HepG2 (cell line): Measurements from ENCODE around the gene LRRC43. TPM values are rescaled to one million over a fixed set of nuclear protein-coding genes. Genes with fewer than 3 reads are reported as not detected.

Source experiments
- ATF1 ChIP-seq: IDR thresholded peaks from 2 replicates; pipeline ENCODE4 v1.6.1; 2016; ENCODE audit warnings: mild to moderate bottlenecking, control low read depth
- ATM ChIP-seq: fragments of 450-650 bp; IDR thresholded peaks from 2 replicates; pipeline ENCODE4 v1.7.1; 2017; ENCODE audit warnings: mild to moderate bottlenecking, borderline replicate concordance
- EEA1 ChIP-seq: sonication (generic); formaldehyde crosslinking; IDR thresholded peaks from 2 replicates; pipeline ENCODE4 v1.5.1; 2020; ENCODE audit warnings: mild to moderate bottlenecking, missing genetic modification reagents, borderline replicate concordance
- GATAD1 ChIP-seq: IDR thresholded peaks from 2 replicates; pipeline ENCODE4 v1.6.1; 2016; ENCODE audit warnings: missing genetic modification reagents, missing compliant biosample characterization
- HNRNPLL ChIP-seq: fragments of 200-400 bp; formaldehyde crosslinking; IDR thresholded peaks from 2 replicates; pipeline ENCODE4 v1.6.1; 2017; ENCODE audit warnings: mild to moderate bottlenecking, low read depth, low read length; ENCODE audit not compliant: poor library complexity, severe bottlenecking
- MLXIP ChIP-seq: sonication (generic); formaldehyde crosslinking; IDR thresholded peaks from 2 replicates; pipeline ENCODE4 v1.9.0; 2021; ENCODE audit warnings: missing genetic modification reagents, borderline replicate concordance
- PHF8 ChIP-seq: sonication (generic); formaldehyde crosslinking; IDR thresholded peaks from 2 replicates; pipeline ENCODE4 v1.5.0; 2020; ENCODE audit warnings: missing genetic modification reagents
- POLR2AphosphoS5 ChIP-seq: IDR thresholded peaks from 2 replicates; pipeline ENCODE4 v1.6.1; 2012; ENCODE audit warnings: low read depth, low read length
- SCMH1 ChIP-seq: sonication (generic); formaldehyde crosslinking; IDR thresholded peaks from 2 replicates; pipeline ENCODE4 v1.9.0; 2021; ENCODE audit warnings: missing genetic modification reagents, mild to moderate bottlenecking, borderline replicate concordance
- SPEN ChIP-seq: sonication (generic); formaldehyde crosslinking; IDR thresholded peaks from 2 replicates; pipeline ENCODE4 v1.5.1; 2020; ENCODE audit warnings: low read depth, mild to moderate bottlenecking, missing genetic modification reagents
- ZNF329 ChIP-seq: sonication (generic); formaldehyde crosslinking; IDR thresholded peaks from 2 replicates; pipeline ENCODE4 v1.9.0; 2021; ENCODE audit warnings: low read depth, mild to moderate bottlenecking, missing genetic modification reagents
- ZNF512 ChIP-seq: sonication (generic); formaldehyde crosslinking; IDR thresholded peaks from 2 replicates; pipeline ENCODE4 v1.4.0; 2020; ENCODE audit warnings: mild to moderate bottlenecking, missing genetic modification reagents
- ZNF737 ChIP-seq: sonication (generic); formaldehyde crosslinking; IDR thresholded peaks from 2 replicates; pipeline ENCODE4 v1.5.0; 2020; ENCODE audit warnings: missing genetic modification reagents, mild to moderate bottlenecking, borderline replicate concordance
- ZNF740 ChIP-seq: sonication (generic); formaldehyde crosslinking; IDR thresholded peaks from 2 replicates; pipeline ENCODE4 v1.4.0; 2020; ENCODE audit warnings: missing genetic modification reagents
- ZNF784 ChIP-seq: sonication (generic); formaldehyde crosslinking; IDR thresholded peaks from 2 replicates; pipeline ENCODE4 v1.5.1; 2020; ENCODE audit warnings: missing genetic modification reagents, mild to moderate bottlenecking, borderline replicate concordance
- ZSCAN9 ChIP-seq: IDR thresholded peaks from 2 replicates; pipeline ENCODE4 v1.6.1; 2016; ENCODE audit warnings: borderline replicate concordance
- polyA plus RNA-seq, 8 experiments: library from polyadenylated mRNA; depleted of rRNA in 3 of 8; stranded (reverse) in 7 of 8; unstranded in 1 of 8; fragments of >200 nt; fragmentation: Illumina TruSeq in 4 of 8; extraction: Trizol in 4 of 8; gene quantifications; 2 replicates each; pipeline versions ENCODE4 v1.2.1 to v1.2.3, GENCODE V29; 2011 to 2016; ENCODE audit warnings: low read depth in 4 of 8, missing spikeins in 1 of 8, mixed read lengths in 1 of 8; ENCODE audit not compliant: insufficient read depth in 1 of 8
- total RNA-seq, 5 experiments: library from RNA; depleted of rRNA; stranded (reverse); fragments of >200 nt; fragmentation: Illumina TruSeq; extraction: Trizol; gene quantifications; 2 replicates each; pipeline ENCODE4 v1.2.3, GENCODE V29; 2016; ENCODE audit warnings: low read depth in 1 of 5

Gene LRRC43
- total and polyA plus RNA-seq, 2 of the 13 experiments (the other 11 are each of a cell fraction or from before 2014, with no cell fraction given): not detected

GRCh38 chr12:122226366-122227125 is 43.6 kb downstream of the LRRC43 start (continued):
- TF ChIP-seq HNRNPLL: no peak
- peak; percentile 24; the same call in 1 of the 2 replicates for TF ChIP-seq ZSCAN9
- peak; percentile 16; the same call in 1 of the 2 replicates for TF ChIP-seq SPEN (CRISPR knock-in tag)
- TF ChIP-seq ZNF737 (CRISPR knock-in tag): peak; percentile 74; the same call in 1 of the 2 replicates
- no peak for TF ChIP-seq SCMH1 (CRISPR knock-in tag)
- TF ChIP-seq PHF8 (CRISPR knock-in tag): no peak
- TF ChIP-seq EEA1: peak; percentile 93
- TF ChIP-seq ZNF784 (CRISPR knock-in tag): 0 out of 2 replicates have a peak, but pooled peaks have one; percentile 15
- TF ChIP-seq ZNF740: peak; percentile 78
- TF ChIP-seq MLXIP (CRISPR knock-in tag): peak; percentile 84
- no peak for TF ChIP-seq GATAD1 (CRISPR knock-in tag)
- TF ChIP-seq ZNF512 (CRISPR knock-in tag): no peak
- TF ChIP-seq POLR2AphosphoS5: no peak
- TF ChIP-seq ATM: no peak
- peak; percentile 61; the same call in 1 of the 2 replicates for TF ChIP-seq ZNF329
- TF ChIP-seq ATF1 (CRISPR knock-in tag): no peak
